ENCODE measurements around the gene SUSD1. TPM values are rescaled to one million over a fixed set of nuclear protein-coding genes. Genes with fewer than 3 reads are reported as not detected.

SUSD1 gene
- total and polyA plus RNA-seq, 7 donors = 0.42 to 3.4 (median 1.7) TPM

DNA sequence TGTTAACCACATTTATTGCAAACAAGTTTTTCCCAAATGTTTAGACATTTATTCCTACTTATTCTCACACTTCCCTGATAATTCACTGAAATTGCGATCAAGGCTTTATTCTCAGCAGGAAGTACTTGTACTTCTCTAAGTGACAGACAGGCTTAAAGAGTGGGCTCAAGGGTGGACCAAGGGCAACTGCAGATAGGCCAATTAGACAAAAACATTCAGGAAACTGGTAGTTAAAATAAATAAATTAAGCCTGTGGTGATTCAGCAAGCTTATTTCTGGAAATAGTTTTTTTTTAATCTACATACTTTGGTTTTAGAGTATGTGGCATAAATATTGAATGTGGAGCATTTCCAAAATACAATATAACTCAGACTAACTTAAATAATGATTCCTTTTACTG lies 142.4 kb downstream of the SUSD1 start:
- Histone ChIP-seq H3K9me3 (no peaks in the 10 kb centered on the region), H3K36me3 (ENCODE audit: insufficient read depth in 1 of 2, low read depth in 1 of 2) (no peaks in the 10 kb centered on the region), H3K4me3 (no peak overlapping the region), H3K27me3 (ENCODE audit: insufficient read depth in 3 of 3, low read length in 2 of 3) (no peaks in the 10 kb centered on the region), H3K27ac (no peak overlapping the region), H3K4me1 (no peaks in the 10 kb centered on the region)
- intact Hi-C loops (cut with DNase I) = no loop called here
- DNase-seq (no peak), ATAC-seq (no peak)
- 92 to 98% (median 96%) methylated on average over 1 of the region's 1 CpG for WGBS, 3 donors
- TF ChIP-seq, protein P1, sequence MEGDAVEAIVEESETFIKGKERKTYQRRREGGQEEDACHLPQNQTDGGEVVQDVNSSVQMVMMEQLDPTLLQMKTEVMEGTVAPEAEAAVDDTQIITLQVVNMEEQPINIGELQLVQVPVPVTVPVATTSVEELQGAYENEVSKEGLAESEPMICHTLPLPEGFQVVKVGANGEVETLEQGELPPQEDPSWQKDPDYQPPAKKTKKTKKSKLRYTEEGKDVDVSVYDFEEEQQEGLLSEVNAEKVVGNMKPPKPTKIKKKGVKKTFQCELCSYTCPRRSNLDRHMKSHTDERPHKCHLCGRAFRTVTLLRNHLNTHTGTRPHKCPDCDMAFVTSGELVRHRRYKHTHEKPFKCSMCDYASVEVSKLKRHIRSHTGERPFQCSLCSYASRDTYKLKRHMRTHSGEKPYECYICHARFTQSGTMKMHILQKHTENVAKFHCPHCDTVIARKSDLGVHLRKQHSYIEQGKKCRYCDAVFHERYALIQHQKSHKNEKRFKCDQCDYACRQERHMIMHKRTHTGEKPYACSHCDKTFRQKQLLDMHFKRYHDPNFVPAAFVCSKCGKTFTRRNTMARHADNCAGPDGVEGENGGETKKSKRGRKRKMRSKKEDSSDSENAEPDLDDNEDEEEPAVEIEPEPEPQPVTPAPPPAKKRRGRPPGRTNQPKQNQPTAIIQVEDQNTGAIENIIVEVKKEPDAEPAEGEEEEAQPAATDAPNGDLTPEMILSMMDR (IDR thresholded peaks at IDR 0.05) = no peak

DNA sequence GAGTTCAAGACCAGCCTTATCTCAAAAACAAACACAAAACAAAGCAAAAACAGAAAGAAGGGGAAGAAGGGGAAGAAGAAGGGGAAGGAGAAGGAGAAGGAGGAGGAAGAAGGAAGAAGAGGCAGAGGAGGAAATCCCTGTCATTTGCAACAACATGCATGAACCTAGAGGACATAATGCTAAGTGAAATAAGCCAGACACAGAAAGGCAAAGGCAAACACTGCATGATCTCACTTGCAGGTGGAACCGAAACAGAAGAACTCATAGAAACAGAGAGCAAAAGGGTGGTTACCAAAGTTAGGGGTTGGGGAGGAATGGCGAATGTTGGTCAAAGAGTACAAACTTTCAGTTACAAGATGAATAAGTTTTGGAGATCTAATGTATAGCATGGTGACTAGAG lies 143.1 kb downstream of the SUSD1 start:
- ATAC-seq (no peak), DNase-seq (no peak)
- intact Hi-C loops (cut with DNase I) = no loop called here
- H3K4me3 ChIP-seq = no peak overlapping the region
- no peaks in the 10 kb centered on the region for H3K4me1 ChIP-seq
- H3K27ac ChIP-seq = no peak overlapping the region
- WGBS, 3 donors = 94 to 98% (median 97%) methylated on average over 2 of the region's 2 CpGs
- TF ChIP-seq, protein P1 (IDR thresholded peaks at IDR 0.05) = no peak
- no peaks in the 10 kb centered on the region for H3K36me3 ChIP-seq (ENCODE audit: insufficient read depth in 1 of 2, low read depth in 1 of 2)
- H3K27me3 ChIP-seq (ENCODE audit: insufficient read depth in 3 of 3, low read length in 2 of 3) = no peaks in the 10 kb centered on the region
- H3K9me3 ChIP-seq = no peaks in the 10 kb centered on the region

DNA sequence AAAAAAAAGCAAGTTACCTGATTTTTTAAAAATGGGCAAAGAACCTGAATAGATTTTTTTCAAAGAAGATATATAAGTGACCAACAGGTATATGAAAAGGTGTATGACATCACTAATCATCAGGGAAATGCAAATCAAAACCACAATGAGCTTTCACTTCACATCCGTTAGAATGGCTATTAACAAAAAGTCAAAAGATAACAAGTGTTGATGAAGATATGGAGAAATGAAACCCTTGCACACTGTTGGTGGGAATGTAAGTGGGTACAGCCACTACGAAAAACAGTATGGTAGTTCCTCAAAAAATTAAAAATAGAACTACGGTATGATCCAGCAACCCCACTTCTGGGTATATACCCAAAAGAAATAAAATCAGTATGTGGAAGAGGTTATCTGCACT lies 143.7 kb downstream of the SUSD1 start:
- no peak overlapping the region for H3K27ac ChIP-seq
- intact Hi-C loops (cut with DNase I) = no loop called here

DNA sequence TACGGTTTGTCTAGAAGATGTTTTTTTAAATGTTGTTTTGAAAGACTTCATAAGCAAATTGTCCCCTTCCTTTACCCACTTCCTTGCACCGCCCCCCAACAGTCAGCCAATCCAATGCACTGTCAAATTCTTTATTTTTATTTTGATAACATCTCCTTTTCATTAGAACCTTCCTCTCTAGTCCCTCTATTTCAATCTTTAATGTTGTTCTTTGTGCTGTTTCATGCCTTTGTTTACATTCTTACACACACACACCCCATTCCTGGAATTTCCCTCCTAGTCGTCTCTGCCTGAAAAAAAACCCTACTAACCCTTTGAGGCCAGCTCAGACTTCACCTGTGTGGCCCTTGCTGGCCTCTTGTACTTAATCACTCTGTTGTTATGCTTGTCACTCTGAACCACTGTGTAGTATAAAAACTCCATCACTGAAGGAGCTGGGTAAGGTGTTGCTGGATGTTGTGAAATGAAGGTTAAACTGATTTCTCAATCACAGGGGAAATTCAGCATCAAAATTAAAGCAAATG lies 145.1 kb downstream of the SUSD1 start:
- Histone ChIP-seq H3K27me3 (ENCODE audit: insufficient read depth in 3 of 3, low read length in 2 of 3) (no peaks in the 10 kb centered on the region), H3K4me3 (no peak overlapping the region)
- 69 to 72% (median 70%) methylated on average over 3 of the region's 3 CpGs for WGBS, 3 donors

More for the DNA sequence above, 143.7 kb downstream of the SUSD1 start:
- Histone ChIP-seq H3K4me1 (no peaks in the 10 kb centered on the region), H3K36me3 (ENCODE audit: insufficient read depth in 1 of 2, low read depth in 1 of 2) (no peaks in the 10 kb centered on the region), H3K4me3 (no peak overlapping the region), H3K9me3 (no peaks in the 10 kb centered on the region), H3K27me3 (ENCODE audit: insufficient read depth in 3 of 3, low read length in 2 of 3) (no peaks in the 10 kb centered on the region)
- WGBS, 3 donors = 70 to 76% (median 75%) methylated on average over 3 of the region's 3 CpGs
- TF ChIP-seq, protein P1 (IDR thresholded peaks at IDR 0.05) = no peak
- DNase-seq = no peak
- ATAC-seq = no peak

More for the DNA sequence above, 145.1 kb downstream of the SUSD1 start:
- no peaks in the 10 kb centered on the region for H3K36me3 ChIP-seq (ENCODE audit: insufficient read depth in 1 of 2, low read depth in 1 of 2)
- intact Hi-C loops (cut with DNase I) = no loop called here
- TF ChIP-seq, protein P1 (IDR thresholded peaks at IDR 0.05) = no peak
- no peaks in the 10 kb centered on the region for H3K9me3 ChIP-seq
- DNase-seq = no peak
- H3K27ac ChIP-seq = no peak overlapping the region
- no peaks in the 10 kb centered on the region for H3K4me1 ChIP-seq
- no peak for ATAC-seq
